Measurements from ENCODE around the gene SLC15A5. TPM values are rescaled to one million over a fixed set of nuclear protein-coding genes. Genes with fewer than 3 reads are reported as not detected.

Gene SLC15A5
- total RNA-seq, 1 experiment from 2014 or later: not detected

DNA sequence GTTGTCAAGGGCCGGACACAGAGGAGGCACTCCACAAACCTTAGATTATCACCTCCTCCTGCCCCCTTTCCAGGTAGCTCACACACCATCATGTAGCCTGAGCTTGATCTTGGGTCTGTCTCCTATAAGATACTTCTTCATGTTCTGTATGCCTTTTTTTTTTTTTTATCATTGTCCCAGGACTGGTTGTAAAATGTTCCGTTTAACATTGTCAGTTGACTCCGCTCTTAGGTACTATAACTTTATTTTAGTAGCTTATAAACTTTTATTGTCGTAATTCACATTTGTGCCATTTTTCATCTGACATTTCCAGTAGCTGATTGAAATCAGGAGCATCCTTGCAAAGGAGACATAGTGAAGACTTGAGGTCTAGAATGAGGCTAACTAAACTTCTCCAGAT is 79.9 kb downstream of the SLC15A5 start:
- no peaks in the 10 kb centered on the region for H3K36me3 Mint-ChIP-seq (ENCODE audit: insufficient read depth, unreplicated experiment)
- no TSS peak for BruUV-seq (replicated peaks)
- H3K4me3 Mint-ChIP-seq (ENCODE audit: low read depth, unreplicated experiment): no peak overlapping the region
- intact Hi-C loops (cut with micrococcal nuclease; ENCODE audit: unreplicated experiment): no loop called here
- peaks cover 7% of the 10 kb centered on the region for H3K9me3 Mint-ChIP-seq (ENCODE audit: low read depth, unreplicated experiment)
- no peaks in the 10 kb centered on the region for H3K27me3 Mint-ChIP-seq (ENCODE audit: unreplicated experiment)
- TF ChIP-seq, protein P1, sequence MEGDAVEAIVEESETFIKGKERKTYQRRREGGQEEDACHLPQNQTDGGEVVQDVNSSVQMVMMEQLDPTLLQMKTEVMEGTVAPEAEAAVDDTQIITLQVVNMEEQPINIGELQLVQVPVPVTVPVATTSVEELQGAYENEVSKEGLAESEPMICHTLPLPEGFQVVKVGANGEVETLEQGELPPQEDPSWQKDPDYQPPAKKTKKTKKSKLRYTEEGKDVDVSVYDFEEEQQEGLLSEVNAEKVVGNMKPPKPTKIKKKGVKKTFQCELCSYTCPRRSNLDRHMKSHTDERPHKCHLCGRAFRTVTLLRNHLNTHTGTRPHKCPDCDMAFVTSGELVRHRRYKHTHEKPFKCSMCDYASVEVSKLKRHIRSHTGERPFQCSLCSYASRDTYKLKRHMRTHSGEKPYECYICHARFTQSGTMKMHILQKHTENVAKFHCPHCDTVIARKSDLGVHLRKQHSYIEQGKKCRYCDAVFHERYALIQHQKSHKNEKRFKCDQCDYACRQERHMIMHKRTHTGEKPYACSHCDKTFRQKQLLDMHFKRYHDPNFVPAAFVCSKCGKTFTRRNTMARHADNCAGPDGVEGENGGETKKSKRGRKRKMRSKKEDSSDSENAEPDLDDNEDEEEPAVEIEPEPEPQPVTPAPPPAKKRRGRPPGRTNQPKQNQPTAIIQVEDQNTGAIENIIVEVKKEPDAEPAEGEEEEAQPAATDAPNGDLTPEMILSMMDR (IDR thresholded peaks at IDR 0.05; ENCODE audit: unreplicated experiment): no peak
- H3K4me1 Mint-ChIP-seq (ENCODE audit: low read depth, unreplicated experiment): no peaks in the 10 kb centered on the region
- CTCF ChIA-PET: no interaction called here
- H3K27ac Mint-ChIP-seq (ENCODE audit: unreplicated experiment): no peak overlapping the region
- DNase-seq: no peak

DNA sequence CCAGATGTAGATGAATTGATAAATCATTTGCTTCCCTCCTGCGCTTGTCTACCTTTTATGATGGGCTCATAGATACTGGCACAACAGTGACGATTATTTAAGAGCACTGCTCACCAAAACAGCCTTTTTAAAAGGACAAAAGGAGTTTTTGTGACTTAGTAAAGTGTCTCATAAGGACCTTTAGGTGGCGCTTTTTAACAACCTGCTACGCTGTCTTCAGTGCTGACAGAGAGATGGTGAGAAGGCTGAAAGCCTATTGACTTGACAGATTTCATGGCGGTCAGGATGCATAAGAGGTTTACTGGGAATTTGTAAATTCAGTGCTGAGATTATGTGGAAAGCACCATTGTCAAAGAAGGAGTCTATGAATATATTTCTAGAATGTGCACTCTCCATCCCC is 87.6 kb downstream of the SLC15A5 start:
- BruUV-seq (replicated peaks): no TSS peak

DNA sequence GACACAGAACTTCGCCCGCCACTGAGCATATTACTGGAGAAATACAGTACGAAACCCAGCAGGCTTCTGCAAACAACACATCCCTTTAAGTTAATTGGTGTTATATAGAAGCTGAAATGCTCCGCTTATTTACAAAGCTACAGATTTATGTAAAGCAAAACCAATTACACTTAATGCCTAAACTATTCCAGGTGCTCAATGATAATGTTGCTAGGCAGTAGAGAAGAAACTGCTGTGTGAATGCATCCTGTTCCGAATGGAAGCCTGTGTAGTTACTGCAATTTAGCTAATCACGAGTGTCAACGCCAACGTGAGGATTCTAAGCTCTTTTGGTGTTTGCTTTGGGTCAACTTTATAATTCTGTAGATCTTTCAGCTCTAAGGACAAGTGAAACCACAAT is 89.8 kb downstream of the SLC15A5 start:
- intact Hi-C loops (cut with micrococcal nuclease; ENCODE audit: unreplicated experiment): no loop called here
- DNase-seq: no peak
- H3K4me3 Mint-ChIP-seq (ENCODE audit: low read depth, unreplicated experiment): no peak overlapping the region
- no peaks in the 10 kb centered on the region for H3K4me1 Mint-ChIP-seq (ENCODE audit: low read depth, unreplicated experiment)
- peaks cover 3% of the 10 kb centered on the region for H3K9me3 Mint-ChIP-seq (ENCODE audit: low read depth, unreplicated experiment)
- TF ChIP-seq, protein P1 (IDR thresholded peaks at IDR 0.05; ENCODE audit: unreplicated experiment): no peak
- CTCF ChIA-PET: interaction anchor here (0.6 to 1.3 kb wide), 2 partner anchors 19 to 918 kb away, joined by 3 read pairs; no protein-coding TSS in a partner anchor
- BruUV-seq (replicated peaks): no TSS peak
- no peaks in the 10 kb centered on the region for H3K36me3 Mint-ChIP-seq (ENCODE audit: insufficient read depth, unreplicated experiment)
- no peak overlapping the region for H3K27ac Mint-ChIP-seq (ENCODE audit: unreplicated experiment)
- H3K27me3 Mint-ChIP-seq (ENCODE audit: unreplicated experiment): peaks cover 11% of the 10 kb centered on the region

More for the DNA sequence above, 87.6 kb downstream of the SLC15A5 start:
- Mint-ChIP-seq H3K27ac (ENCODE audit: unreplicated experiment) (no peak overlapping the region), H3K27me3 (ENCODE audit: unreplicated experiment) (no peaks in the 10 kb centered on the region), H3K4me3 (ENCODE audit: low read depth, unreplicated experiment) (no peak overlapping the region), H3K36me3 (ENCODE audit: insufficient read depth, unreplicated experiment) (no peaks in the 10 kb centered on the region), H3K9me3 (ENCODE audit: low read depth, unreplicated experiment) (no peaks in the 10 kb centered on the region), H3K4me1 (ENCODE audit: low read depth, unreplicated experiment) (no peaks in the 10 kb centered on the region)
- no peak for DNase-seq
- intact Hi-C loops (cut with micrococcal nuclease; ENCODE audit: unreplicated experiment): no loop called here
- CTCF ChIA-PET: no interaction called here
- TF ChIP-seq, protein P1 (IDR thresholded peaks at IDR 0.05; ENCODE audit: unreplicated experiment): no peak

DNA sequence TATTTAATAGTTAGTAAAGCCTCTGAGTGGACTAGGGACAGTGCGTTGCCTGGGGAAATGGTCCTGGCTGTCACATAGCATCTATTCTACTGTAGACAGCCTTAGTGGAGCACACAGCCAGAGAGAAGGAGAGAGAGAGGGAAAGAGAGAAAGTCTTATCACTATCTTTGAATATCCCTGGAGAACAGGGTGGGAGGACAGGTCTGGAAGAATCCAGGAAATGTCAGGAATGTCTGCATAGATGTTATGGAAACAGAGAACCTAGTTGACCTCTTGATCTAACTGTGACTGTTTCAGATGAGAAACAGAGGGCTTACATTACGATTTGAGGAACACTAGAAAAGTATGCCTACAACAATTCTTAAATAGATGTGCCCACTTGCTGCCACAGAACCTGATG is 92.8 kb downstream of the SLC15A5 start:
- Mint-ChIP-seq H3K4me1 (ENCODE audit: low read depth, unreplicated experiment) (no peaks in the 10 kb centered on the region), H3K27me3 (ENCODE audit: unreplicated experiment) (peaks cover 11% of the 10 kb centered on the region), H3K36me3 (ENCODE audit: insufficient read depth, unreplicated experiment) (no peaks in the 10 kb centered on the region), H3K4me3 (ENCODE audit: low read depth, unreplicated experiment) (no peak overlapping the region), H3K27ac (ENCODE audit: unreplicated experiment) (no peak overlapping the region), H3K9me3 (ENCODE audit: low read depth, unreplicated experiment) (peaks cover 3% of the 10 kb centered on the region)
- intact Hi-C loops (cut with micrococcal nuclease; ENCODE audit: unreplicated experiment): no loop called here
- CTCF ChIA-PET: no interaction called here
- no peak for DNase-seq
- BruUV-seq (replicated peaks): no TSS peak
- TF ChIP-seq, protein P1 (IDR thresholded peaks at IDR 0.05; ENCODE audit: unreplicated experiment): no peak
